HUDEP-2 (cell line): ENCODE data around the gene SMYD3.

ENCODE experiments used
- DNase-seq, 76 experiments: peaks; one replicate each; lab custom pipeline; 2025; ENCODE audit not compliant: unreplicated experiment in 76 of 76; lab: John Stamatoyannopoulos, UW

SMYD3 gene

GRCh38 chr1:246476771-246477170 is 30.3 kb downstream of the SMYD3 start:
- DNase-seq: no peak

- DNase-seq: no peak
Observed at GRCh38 chr1:246471688-246472087, 35.4 kb downstream of the SMYD3 start.

- DNase-seq: no peak
Observed at GRCh38 chr1:246470585-246470984, 36.5 kb downstream of the SMYD3 start.

GRCh38 chr1:246462986-246463385 is 44.1 kb downstream of the SMYD3 start:
- no peak for DNase-seq

GRCh38 chr1:246460406-246460805 is 46.7 kb downstream of the SMYD3 start:
- no peak for DNase-seq

- DNase-seq: no peak
Observed at GRCh38 chr1:246459221-246459620, 47.9 kb downstream of the SMYD3 start.

GRCh38 chr1:246455476-246455875 is 51.6 kb downstream of the SMYD3 start:
- no peak for DNase-seq

GRCh38 chr1:246454655-246455054 is 52.4 kb downstream of the SMYD3 start:
- no peak for DNase-seq

- DNase-seq: peak in 4 of 76 experiments; percentile 1 to 16 (median 8)
Observed at GRCh38 chr1:246450611-246451251, 56.3 kb downstream of the SMYD3 start.

- no peak for DNase-seq
Observed at GRCh38 chr1:246448373-246448772, 58.7 kb downstream of the SMYD3 start.

GRCh38 chr1:246447501-246447900 is 59.6 kb downstream of the SMYD3 start:
- DNase-seq: no peak

- DNase-seq: no peak
Observed at GRCh38 chr1:246445503-246445902, 61.6 kb downstream of the SMYD3 start.

- DNase-seq: no peak
Observed at GRCh38 chr1:246444617-246445016, 62.5 kb downstream of the SMYD3 start.

GRCh38 chr1:246437961-246438360 is 69.1 kb downstream of the SMYD3 start:
- DNase-seq: no peak

- DNase-seq: no peak
Observed at GRCh38 chr1:246435421-246436041, 71.5 kb downstream of the SMYD3 start.

- no peak for DNase-seq
Observed at GRCh38 chr1:246434335-246434734, 72.7 kb downstream of the SMYD3 start.

GRCh38 chr1:246428542-246429308 is 78.4 kb downstream of the SMYD3 start:
- DNase-seq: peak in 72 of 76 experiments; percentile 16 to 88 (median 62)

GRCh38 chr1:246427611-246428010 is 79.5 kb downstream of the SMYD3 start:
- DNase-seq: no peak

GRCh38 chr1:246425895-246426294 is 81.2 kb downstream of the SMYD3 start:
- no peak for DNase-seq

- peak in 70 of 76 experiments; percentile 10 to 91 (median 50) for DNase-seq
Observed at GRCh38 chr1:246425139-246425794, 81.8 kb downstream of the SMYD3 start.

- peak in 23 of 76 experiments; percentile 11 to 76 (median 30) for DNase-seq
Observed at GRCh38 chr1:246420300-246420699, 86.8 kb downstream of the SMYD3 start.
